Rectal smooth muscle tissue (tissue), 1 donor: ENCODE results near the gene CENPL.
A peak's percentile ranks its signal among the peaks of the same experiment; 100 is the strongest.

Experiments
- H3K27ac ChIP-seq: one replicate; pipeline ENCODE4 v1.7.0; 2013; ENCODE audit warnings: low read depth, low read length, inconsistent platforms
- H3K27me3 ChIP-seq: one replicate; pipeline ENCODE4 v1.7.0; 2013; ENCODE audit warnings: low read length; ENCODE audit not compliant: control insufficient read depth, insufficient read depth
- H3K36me3 ChIP-seq: one replicate; pipeline ENCODE4 v1.7.0; 2013; ENCODE audit warnings: low read length; ENCODE audit not compliant: control insufficient read depth, insufficient read depth
- H3K4me1 ChIP-seq: one replicate; pipeline ENCODE4 v1.7.0; 2013; ENCODE audit warnings: low read length; ENCODE audit not compliant: control insufficient read depth, insufficient read depth
- H3K4me3 ChIP-seq: one replicate; pipeline ENCODE4 v1.7.0; 2013; ENCODE audit warnings: low read length
- H3K9ac ChIP-seq: one replicate; pipeline ENCODE4 v1.7.0; 2013; ENCODE audit warnings: low read length

The CENPL gene, protein sequence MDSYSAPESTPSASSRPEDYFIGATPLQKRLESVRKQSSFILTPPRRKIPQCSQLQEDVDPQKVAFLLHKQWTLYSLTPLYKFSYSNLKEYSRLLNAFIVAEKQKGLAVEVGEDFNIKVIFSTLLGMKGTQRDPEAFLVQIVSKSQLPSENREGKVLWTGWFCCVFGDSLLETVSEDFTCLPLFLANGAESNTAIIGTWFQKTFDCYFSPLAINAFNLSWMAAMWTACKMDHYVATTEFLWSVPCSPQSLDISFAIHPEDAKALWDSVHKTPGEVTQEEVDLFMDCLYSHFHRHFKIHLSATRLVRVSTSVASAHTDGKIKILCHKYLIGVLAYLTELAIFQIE

DNA sequence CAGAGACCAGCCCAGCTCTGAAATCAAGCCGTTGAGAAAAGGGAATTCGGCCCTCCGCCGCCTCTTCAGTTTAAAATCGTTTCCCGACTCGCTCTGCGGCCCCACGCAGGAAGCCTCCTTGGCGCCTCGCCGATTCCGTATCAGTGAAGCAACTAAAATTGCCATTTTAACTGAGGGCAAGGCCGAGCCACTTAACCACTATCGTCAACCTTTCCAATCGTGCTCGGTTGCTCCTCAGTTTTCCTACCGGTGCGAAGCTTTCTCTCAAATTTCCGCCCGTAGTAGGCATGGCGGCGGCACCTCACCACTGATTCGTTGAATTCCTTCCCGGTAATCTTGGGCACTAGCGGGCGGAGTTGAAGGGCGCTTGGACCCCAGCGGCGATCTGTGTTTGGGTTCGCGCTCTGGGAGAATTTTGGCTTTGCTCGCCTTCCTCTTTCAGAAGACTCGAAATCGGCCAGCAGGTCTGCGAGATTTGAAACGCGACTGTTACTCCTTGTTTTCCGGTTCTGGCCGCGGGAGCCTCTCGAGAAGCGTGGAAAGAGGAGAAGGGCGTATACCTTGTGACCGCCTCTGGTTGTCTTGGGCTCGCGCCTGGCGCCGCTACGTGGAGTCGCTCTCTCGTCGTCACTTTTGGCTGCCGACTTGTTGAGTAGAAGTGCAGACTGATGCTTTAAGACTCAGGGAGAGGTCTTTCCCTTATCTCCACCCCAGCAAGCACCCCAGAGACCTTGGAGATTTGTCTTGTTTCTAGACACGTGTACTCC is at the start of gene CENPL, which contains the start of gene DARS2:
CENPL (minus strand) TSS at position 569 of the 767 bp plus-strand sequence. CDS start 13,584 bp downstream, outside the sequence.
DARS2 (plus strand) TSS at position 359 of the 767 bp plus-strand sequence. CDS start 557 bp downstream, outside the sequence.
- peaks cover 7% of the 10 kb centered on the region for H3K4me1 ChIP-seq

GRCh38 chr1:173871500-173871899 is 46.8 kb upstream of the CENPL start:
- no peak overlapping the region for H3K9ac ChIP-seq
- no peak overlapping the region for H3K27ac ChIP-seq
- H3K36me3 ChIP-seq = peaks cover 2% of the 10 kb centered on the region

More for the DNA sequence above, at the start of gene CENPL, which contains the start of gene DARS2:
- Histone ChIP-seq H3K9ac (peak within 1 kb of the TSS; percentile 72), H3K36me3 (no peaks in the 10 kb centered on the region), H3K27me3 (no peaks in the 10 kb centered on the region), H3K27ac (peak within 1 kb of the TSS; percentile 95), H3K4me3 (peak within 1 kb of the TSS; percentile 97)

DNA sequence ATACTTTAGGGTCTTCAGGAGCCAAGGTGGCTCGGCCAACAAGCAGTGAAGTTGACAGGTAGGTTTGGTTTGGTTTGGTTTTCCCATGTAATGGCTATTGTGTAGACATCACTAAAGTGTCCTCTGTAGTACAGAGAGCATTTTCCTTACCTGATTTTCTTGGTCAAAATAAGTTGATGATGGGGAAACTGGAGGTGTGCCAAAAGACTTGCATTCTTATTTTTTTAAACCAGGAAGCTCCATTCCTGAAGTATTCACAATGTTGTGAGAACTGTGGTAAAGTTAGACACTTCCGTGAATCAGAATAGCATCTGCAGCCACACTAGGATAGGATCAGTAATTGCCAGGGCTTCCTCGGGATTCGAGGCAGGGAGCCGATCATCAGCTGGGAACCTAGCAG is 46.4 kb upstream of the CENPL start:
- no peak overlapping the region for H3K27ac ChIP-seq
- H3K27me3 ChIP-seq = no peaks in the 10 kb centered on the region
- no peak overlapping the region for H3K9ac ChIP-seq
- peaks cover 2% of the 10 kb centered on the region for H3K36me3 ChIP-seq
- H3K4me3 ChIP-seq = no peak overlapping the region
- peaks cover 9% of the 10 kb centered on the region for H3K4me1 ChIP-seq

More at GRCh38 chr1:173871500-173871899, 46.8 kb upstream of the CENPL start:
- Histone ChIP-seq H3K27me3 (no peaks in the 10 kb centered on the region), H3K4me1 (peaks cover 8% of the 10 kb centered on the region), H3K4me3 (no peak overlapping the region)

- Histone ChIP-seq H3K4me3 (no peak overlapping the region), H3K27me3 (no peaks in the 10 kb centered on the region), H3K9ac (no peak overlapping the region), H3K27ac (no peak overlapping the region), H3K4me1 (peaks cover 9% of the 10 kb centered on the region), H3K36me3 (peaks cover 6% of the 10 kb centered on the region)
Observed at GRCh38 chr1:173870252-173871075, 45.8 kb upstream of the CENPL start.

DNA sequence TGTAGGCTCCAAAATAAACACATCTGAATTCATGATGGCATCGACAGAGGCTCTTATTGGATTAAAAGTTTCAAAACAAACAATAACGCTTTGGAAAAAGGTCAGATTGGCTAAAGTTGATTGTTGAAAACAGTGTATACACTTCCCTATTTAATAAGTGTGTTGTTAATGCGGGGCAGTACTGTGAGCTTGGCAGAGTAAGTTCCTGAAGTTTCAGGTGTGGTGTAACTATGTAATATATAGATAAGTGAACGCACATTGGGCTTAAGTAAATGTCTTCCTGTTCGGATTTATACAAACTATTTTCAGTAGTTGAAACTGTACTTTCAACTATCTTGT is 44.3 kb upstream of the CENPL start:
- peak overlapping the region; percentile 95 for H3K27ac ChIP-seq
- peak overlapping the region; percentile 90 for H3K4me3 ChIP-seq
- H3K4me1 ChIP-seq = peaks cover 9% of the 10 kb centered on the region
- H3K9ac ChIP-seq = peak overlapping the region; percentile 73
- H3K27me3 ChIP-seq = no peaks in the 10 kb centered on the region
- peaks cover 16% of the 10 kb centered on the region for H3K36me3 ChIP-seq

DNA sequence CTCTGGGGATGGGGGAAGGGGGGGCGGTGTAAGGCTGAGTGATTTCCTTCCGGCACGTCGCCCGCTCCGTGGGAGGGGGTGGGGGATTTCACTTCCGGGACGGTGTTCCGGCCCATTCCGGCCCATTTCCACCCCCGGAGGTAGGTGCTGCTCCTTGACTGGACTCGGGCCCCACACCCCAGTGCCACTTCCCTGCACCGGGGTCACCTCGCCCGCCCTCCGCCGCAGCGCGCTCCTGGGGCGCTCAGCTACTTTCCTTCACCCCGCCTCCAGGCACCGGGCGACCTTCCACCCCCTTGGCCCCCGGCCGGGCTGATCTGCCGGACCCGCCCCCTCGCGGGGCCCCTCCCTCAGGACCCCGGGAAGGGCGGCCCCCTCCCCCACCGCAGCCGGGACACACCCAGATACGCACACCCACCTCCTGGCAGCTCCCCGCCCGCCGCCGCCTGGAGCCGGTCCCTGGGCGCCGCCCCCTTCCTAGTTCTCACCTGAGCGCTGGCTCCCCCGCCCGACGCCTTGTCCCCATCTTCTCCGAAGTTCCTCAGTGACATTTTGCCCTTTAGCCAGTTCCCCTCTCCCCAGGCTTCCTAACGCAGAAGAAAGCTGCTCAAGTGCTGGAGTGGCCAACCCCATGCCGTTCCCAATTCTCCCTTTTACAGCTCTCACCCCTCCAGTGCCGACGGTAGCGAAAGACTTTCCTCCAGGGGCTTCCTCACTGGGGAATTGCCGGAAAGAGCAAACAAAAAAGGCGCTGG is 43.8 kb upstream of the CENPL start, which contains the start of gene ZBTB37:
ZBTB37 (plus strand) TSS at position 115 of the 755 bp plus-strand sequence. CDS start 1,846 bp downstream, outside the sequence.
- Histone ChIP-seq H3K9ac (peak within 1 kb of the TSS; percentile 73), H3K27me3 (no peaks in the 10 kb centered on the region), H3K36me3 (peaks cover 16% of the 10 kb centered on the region), H3K27ac (peak within 1 kb of the TSS; percentile 95), H3K4me1 (peaks cover 9% of the 10 kb centered on the region), H3K4me3 (peak within 1 kb of the TSS; percentile 90)

DNA sequence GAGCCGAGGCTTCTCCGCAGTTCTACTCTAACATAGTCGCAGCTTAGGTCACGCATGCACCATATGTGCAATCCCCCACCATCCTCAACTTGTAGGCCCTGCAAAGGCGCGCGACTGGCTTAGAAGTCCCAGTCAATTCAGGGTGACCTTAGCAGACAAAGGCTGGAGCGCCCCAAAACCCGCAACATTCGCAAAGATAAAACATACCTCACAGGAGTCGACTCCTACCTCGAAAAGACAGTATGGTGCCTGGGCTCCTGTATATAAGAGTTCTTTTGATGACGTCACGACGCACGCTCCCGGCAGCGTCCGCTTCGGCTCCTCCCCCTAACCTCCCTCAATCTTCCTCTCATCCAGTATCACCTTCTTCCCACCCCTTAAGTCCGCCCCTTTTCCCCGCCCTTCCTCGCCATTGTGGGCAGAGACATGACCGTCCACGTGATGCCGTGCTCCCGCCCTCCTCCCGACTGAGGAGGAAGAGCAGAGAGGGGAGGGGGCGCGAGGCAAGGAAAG is 43.1 kb upstream of the CENPL start, which contains the start of gene GAS5:
GAS5 (minus strand) TSS at position 237 of the 513 bp plus-strand sequence.
- Histone ChIP-seq H3K36me3 (peaks cover 19% of the 10 kb centered on the region), H3K4me1 (peaks cover 9% of the 10 kb centered on the region)

GRCh38 chr1:173867141-173867752 is 42.6 kb upstream of the CENPL start:
- Histone ChIP-seq H3K27me3 (no peaks in the 10 kb centered on the region), H3K36me3 (peaks cover 19% of the 10 kb centered on the region), H3K4me1 (peaks cover 9% of the 10 kb centered on the region), H3K4me3 (peak overlapping the region; percentile 90), H3K27ac (peak overlapping the region; percentile 95), H3K9ac (peak overlapping the region; percentile 46)

More for the DNA sequence above, 43.1 kb upstream of the CENPL start, which contains the start of gene GAS5:
- Histone ChIP-seq H3K9ac (peak within 1 kb of the TSS; percentile 73), H3K27ac (peak within 1 kb of the TSS; percentile 95), H3K27me3 (no peaks in the 10 kb centered on the region), H3K4me3 (peak within 1 kb of the TSS; percentile 90)

DNA sequence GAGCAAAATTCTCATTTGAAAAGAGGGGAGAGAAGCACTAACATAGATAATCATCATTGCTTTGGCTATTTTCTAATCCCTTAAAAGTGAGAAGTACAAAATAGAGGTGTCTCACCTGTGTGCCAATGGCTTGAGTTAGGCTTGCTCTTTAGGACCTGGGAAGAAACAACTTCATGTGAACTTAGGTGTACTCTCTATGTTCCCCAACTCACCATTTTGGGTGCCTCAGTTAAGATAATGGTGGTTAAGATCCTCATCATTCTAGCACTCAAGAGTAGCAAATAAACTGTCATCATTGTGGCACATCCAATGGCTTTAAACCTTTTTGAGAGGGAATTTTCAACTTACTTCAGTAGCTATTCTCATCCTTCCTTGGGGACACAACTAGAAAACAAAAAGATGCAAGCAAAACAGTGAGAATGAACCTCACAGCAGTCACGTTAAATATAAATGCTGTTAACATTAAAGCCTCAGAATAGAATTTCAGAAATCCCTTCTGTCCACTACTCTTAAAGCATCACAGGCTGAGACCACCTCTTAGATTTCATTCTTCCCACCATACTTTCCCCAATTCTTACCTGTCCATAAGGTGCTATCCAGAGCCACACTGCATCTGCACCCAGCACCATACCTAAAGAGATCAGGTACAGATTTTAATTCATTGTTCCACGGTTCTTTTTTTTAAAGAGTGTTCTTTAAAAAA is 41.9 kb upstream of the CENPL start:
- Histone ChIP-seq H3K27me3 (no peaks in the 10 kb centered on the region), H3K4me1 (peaks cover 9% of the 10 kb centered on the region), H3K36me3 (peaks cover 19% of the 10 kb centered on the region), H3K4me3 (peak overlapping the region; percentile 90), H3K27ac (peak overlapping the region; percentile 95), H3K9ac (no peak overlapping the region)

GRCh38 chr1:173865468-173866164 is 40.9 kb upstream of the CENPL start:
- Histone ChIP-seq H3K4me3 (no peak overlapping the region), H3K36me3 (peaks cover 19% of the 10 kb centered on the region), H3K27ac (no peak overlapping the region)

More at GRCh38 chr1:173865468-173866164, 40.9 kb upstream of the CENPL start:
- Histone ChIP-seq H3K4me1 (peaks cover 9% of the 10 kb centered on the region), H3K27me3 (no peaks in the 10 kb centered on the region), H3K9ac (no peak overlapping the region)
